HG02938 (cell line): ENCODE measurements around the gene MYOZ2.

Source experiments
- ATAC-seq: cut with Tn5 transposase; IDR thresholded peaks from one replicate; pipeline ENCODE4 v1.9.1; 2021; ENCODE audit warnings: mild to moderate bottlenecking, moderate library complexity; ENCODE audit not compliant: unreplicated experiment

Gene MYOZ2

GRCh38 chr4:119135721-119136121 is at the start of gene MYOZ2:
TSS of gene MYOZ2 (plus strand) at chr4:119135832. CDS start at chr4:119136526, 694 bp downstream.
- ATAC-seq: no peak

- no peak for ATAC-seq
Measured at GRCh38 chr4:119087121-119087520, 48.5 kb upstream of the MYOZ2 start.

- no peak for ATAC-seq
Measured at GRCh38 chr4:119087656-119088055, 48.0 kb upstream of the MYOZ2 start.

GRCh38 chr4:119093042-119093827 is 42.4 kb upstream of the MYOZ2 start:
- ATAC-seq: no peak

- no peak for ATAC-seq
Measured at GRCh38 chr4:119097282-119097900, 38.2 kb upstream of the MYOZ2 start.

GRCh38 chr4:119098306-119098705 is 37.3 kb upstream of the MYOZ2 start:
- ATAC-seq: no peak

- ATAC-seq: no peak
Measured at GRCh38 chr4:119099227-119099810, 36.3 kb upstream of the MYOZ2 start.

GRCh38 chr4:119100655-119101054 is 35.0 kb upstream of the MYOZ2 start:
- no peak for ATAC-seq

- ATAC-seq: no peak
Measured at GRCh38 chr4:119103263-119103662, 32.4 kb upstream of the MYOZ2 start.

GRCh38 chr4:119104644-119105273 is 30.9 kb upstream of the MYOZ2 start:
- ATAC-seq: no peak

- no peak for ATAC-seq
Measured at GRCh38 chr4:119105605-119106004, 30.0 kb upstream of the MYOZ2 start.

GRCh38 chr4:119106036-119107000 is 29.3 kb upstream of the MYOZ2 start:
- no peak for ATAC-seq

- ATAC-seq: no peak
Measured at GRCh38 chr4:119110121-119110520, 25.5 kb upstream of the MYOZ2 start.

GRCh38 chr4:119111296-119111695 is 24.3 kb upstream of the MYOZ2 start:
- ATAC-seq: no peak

- ATAC-seq: no peak
Measured at GRCh38 chr4:119113033-119113655, 22.5 kb upstream of the MYOZ2 start.

GRCh38 chr4:119116021-119116420 is 19.6 kb upstream of the MYOZ2 start:
- ATAC-seq: no peak

GRCh38 chr4:119116925-119117900 is 18.4 kb upstream of the MYOZ2 start:
- ATAC-seq: no peak

GRCh38 chr4:119118397-119118796 is 17.2 kb upstream of the MYOZ2 start:
- no peak for ATAC-seq

- no peak for ATAC-seq
Measured at GRCh38 chr4:119124352-119124751, 11.3 kb upstream of the MYOZ2 start.
